Psoas muscle (tissue), 8 donors: Measurements from ENCODE around the gene BTNL8. TPM values are rescaled to one million over a fixed set of nuclear protein-coding genes. Genes with fewer than 3 reads are reported as not detected.
"Not testable (repeated sequence)": the region's sequence is repeated elsewhere in the genome, so short reads cannot be mapped to it uniquely, and the experiment has no call there.

Experiments
- ATAC-seq, 4 donors: fragments of 200-7000 bp; cut with Tn5 transposase; one replicate each; pipeline ENCODE4 v1.9.1; 2020; ENCODE audit warnings: moderate library complexity in 3 of 4, mild to moderate bottlenecking in 2 of 4
- DNase-seq, 2 donors: peaks; one replicate each; pipeline ENCODE4 v3.0.0-alpha.2; 2020
- H3K27ac ChIP-seq: fragments of 200-600 bp; one replicate; pipeline ENCODE4 v1.8.0; 2022
- H3K27me3 ChIP-seq, 3 donors: fragments of 200-600 bp in 1 of 3; one replicate each; pipeline versions ENCODE4 v1.6.1 to v1.8.0; 2013 to 2022; ENCODE audit warnings: low read length in 2 of 3, mild to moderate bottlenecking in 2 of 3, moderate library complexity in 1 of 3; ENCODE audit not compliant: insufficient read depth in 3 of 3
- H3K36me3 ChIP-seq, 2 donors: fragments of 200-600 bp in 1 of 2; one replicate each; pipeline versions ENCODE4 v1.6.1 to v1.8.0; 2013 to 2022; ENCODE audit warnings: low read depth in 1 of 2, mild to moderate bottlenecking in 1 of 2, moderate library complexity in 1 of 2; ENCODE audit not compliant: insufficient read depth in 1 of 2
- H3K4me1 ChIP-seq: fragments of 200-600 bp; one replicate; pipeline ENCODE4 v1.8.0; 2022
- H3K4me3 ChIP-seq: fragments of 200-600 bp; one replicate; pipeline ENCODE4 v1.8.0; 2022; ENCODE audit warnings: mild to moderate bottlenecking
- H3K9me3 ChIP-seq: fragments of 200-600 bp; one replicate; pipeline ENCODE4 v1.8.0; 2022
- CTCF ChIP-seq: fragments of 200-600 bp; IDR thresholded peaks from one replicate; pipeline ENCODE4 v1.8.0; 2022; ENCODE audit warnings: antibody characterized with exemption
- whole genome bisulfite sequencing, 3 donors: extraction: QIAGEN DNeasy Blood & Tissue Kit; methylation state at CpG; one replicate each; pipeline versions ENCODE4 v1.1.6 to v1.1.7; 2013; 5-methylcytosine and 5-hydroxymethylcytosine counted together
- intact Hi-C, 2 donors: fragments of 100-400 bp; cut with DNase I; formaldehyde crosslinking; loops; one replicate each; pipeline versions ENCODE4 v1.11.0 to v1.14.2; 2022
- polyA plus RNA-seq, 3 donors: library from polyadenylated mRNA; stranded (reverse); fragments of 200-250 nt; gene quantifications; one replicate each; pipeline ENCODE4 v1.2.3, GENCODE V29; 2013
- total RNA-seq, 4 donors: library from RNA; stranded (reverse); fragmentation: NEBNext Ultra II Directional in 2 of 4; extraction: Animal tissue kit (Norgen Biotek cat#: 25700) in 2 of 4; gene quantifications; one replicate each; pipeline versions ENCODE4 v1.2.1 to v1.2.4, GENCODE V29; 2021 to 2023
- donor health status: healthy with polysubstance abuse.
- donor health status: DM: no; HTN: no; CAD: no; lungs with moderate emphysema.
- donor health status: Bipolar disorder and iron deficiency.
- donor health status: healthy.
- donor health status: DM: yes; HTN: yes; CAD: no.
- donor health status: DM: no; HTN: no; CAD: no.
- donor health status: DM: no; HTN: no; CAD: no.
- donor health status: DM: yes; HTN: yes; CAD: no.

BTNL8 gene
- total and polyA plus RNA-seq, 7 donors, result 0.09 to 0.46 (median 0.19) TPM; not detected in 2

- no peak for DNase-seq
- Histone ChIP-seq H3K4me1 (no peaks in the 10 kb centered on the region), H3K9me3 (no peaks in the 10 kb centered on the region), H3K4me3 (no peak overlapping the region), H3K36me3 (no peaks in the 10 kb centered on the region), H3K27me3 (no peaks in the 10 kb centered on the region), H3K27ac (no peak overlapping the region)
- TF ChIP-seq CTCF, result no peak
- 75 to 82% (median 75%) methylated on average over 13 of the region's 13 CpGs for WGBS, 3 donors
- no peak for ATAC-seq
- intact Hi-C loops, result loop anchor here (5.0 kb wide), 2 partner anchors 92 to 163 kb away; no protein-coding TSS in a partner anchor
These were observed 25.1 kb upstream of the BTNL8 start for GRCh38 chr5:180873615-180874520.

- H3K27me3 ChIP-seq, result no peaks in the 10 kb centered on the region
- DNase-seq, result no peak
- no peaks in the 10 kb centered on the region for H3K9me3 ChIP-seq
- no peak overlapping the region for H3K27ac ChIP-seq
- no peaks in the 10 kb centered on the region for H3K4me1 ChIP-seq
- intact Hi-C loops, result loop anchor here (5.0 kb wide), 2 partner anchors 93 to 162 kb away; no protein-coding TSS in a partner anchor
- no peak overlapping the region for H3K4me3 ChIP-seq
- H3K36me3 ChIP-seq, result no peaks in the 10 kb centered on the region
- 74 to 79% (median 75%) methylated on average over 12 of the region's 12 CpGs for WGBS, 3 donors
- TF ChIP-seq CTCF, result no peak
- no peak for ATAC-seq
These were observed 24.0 kb upstream of the BTNL8 start for GRCh38 chr5:180874804-180875582.

GRCh38 chr5:180875860-180876426 is 23.0 kb upstream of the BTNL8 start:
- DNase-seq (no peak), ATAC-seq (no peak)
- no peaks in the 10 kb centered on the region for H3K36me3 ChIP-seq
- no peak overlapping the region for H3K27ac ChIP-seq
- no peak for TF ChIP-seq CTCF
- intact Hi-C loops, result no loop called here
- H3K4me1 ChIP-seq, result no peaks in the 10 kb centered on the region
- H3K4me3 ChIP-seq, result no peak overlapping the region
- WGBS, 3 donors, result 75 to 92% (median 81%) methylated on average over 10 of the region's 10 CpGs
- H3K9me3 ChIP-seq, result no peaks in the 10 kb centered on the region
- H3K27me3 ChIP-seq, result no peaks in the 10 kb centered on the region

- H3K4me1 ChIP-seq, DNase-seq, H3K27ac ChIP-seq, H3K4me3 ChIP-seq, intact Hi-C loops, H3K9me3 ChIP-seq, H3K36me3 ChIP-seq, ATAC-seq, H3K27me3 ChIP-seq: not testable (repeated sequence)
- WGBS, 3 donors, result 63 to 71% (median 70%) methylated on average over 11 of the region's 11 CpGs
These were observed 13.0 kb upstream of the BTNL8 start for GRCh38 chr5:180885845-180886529.
